ENCODE measurements around the gene HEXA.

Gene HEXA

GRCh38 chr15:72369964-72370363 is 5.8 kb downstream of the HEXA start:
- Histone ChIP-seq H3K9ac (ENCODE audit: low read length) (no peak overlapping the region), H3K27me3 (ENCODE audit: control insufficient read depth, insufficient read depth, low read length) (no peaks in the 10 kb centered on the region), H3K36me3 (ENCODE audit: control insufficient read depth, insufficient read depth, low read length) (no peaks in the 10 kb centered on the region), H3K9me3 (ENCODE audit: control insufficient read depth, low read length) (no peaks in the 10 kb centered on the region), H3K4me3 (ENCODE audit: low read length) (no peak overlapping the region), H3K4me1 (ENCODE audit: control insufficient read depth, insufficient read depth, low read length) (peaks cover 13% of the 10 kb centered on the region)

- no peaks in the 10 kb centered on the region for H3K9me3 ChIP-seq (ENCODE audit: control insufficient read depth, low read length)
- H3K36me3 ChIP-seq (ENCODE audit: control insufficient read depth, insufficient read depth, low read length), result no peaks in the 10 kb centered on the region
- no peak overlapping the region for H3K9ac ChIP-seq (ENCODE audit: low read length)
- no peak overlapping the region for H3K4me3 ChIP-seq (ENCODE audit: low read length)
- H3K27me3 ChIP-seq (ENCODE audit: control insufficient read depth, insufficient read depth, low read length), result no peaks in the 10 kb centered on the region
- peaks cover 8% of the 10 kb centered on the region for H3K4me1 ChIP-seq (ENCODE audit: control insufficient read depth, insufficient read depth, low read length)
Observed at GRCh38 chr15:72368899-72369298, 6.9 kb downstream of the HEXA start.

GRCh38 chr15:72368325-72368724 is 7.5 kb downstream of the HEXA start:
- no peak overlapping the region for H3K4me3 ChIP-seq (ENCODE audit: low read length)
- H3K4me1 ChIP-seq (ENCODE audit: control insufficient read depth, insufficient read depth, low read length), result peaks cover 8% of the 10 kb centered on the region
- no peaks in the 10 kb centered on the region for H3K9me3 ChIP-seq (ENCODE audit: control insufficient read depth, low read length)
- H3K36me3 ChIP-seq (ENCODE audit: control insufficient read depth, insufficient read depth, low read length), result no peaks in the 10 kb centered on the region
- H3K27me3 ChIP-seq (ENCODE audit: control insufficient read depth, insufficient read depth, low read length), result no peaks in the 10 kb centered on the region
- no peak overlapping the region for H3K9ac ChIP-seq (ENCODE audit: low read length)

GRCh38 chr15:72365844-72366243 is 10.0 kb downstream of the HEXA start:
- no peaks in the 10 kb centered on the region for H3K9me3 ChIP-seq (ENCODE audit: control insufficient read depth, low read length)
- H3K36me3 ChIP-seq (ENCODE audit: control insufficient read depth, insufficient read depth, low read length), result no peaks in the 10 kb centered on the region
- no peak overlapping the region for H3K9ac ChIP-seq (ENCODE audit: low read length)
- H3K4me3 ChIP-seq (ENCODE audit: low read length), result no peak overlapping the region
- no peaks in the 10 kb centered on the region for H3K27me3 ChIP-seq (ENCODE audit: control insufficient read depth, insufficient read depth, low read length)
- H3K4me1 ChIP-seq (ENCODE audit: control insufficient read depth, insufficient read depth, low read length), result peaks cover 8% of the 10 kb centered on the region

GRCh38 chr15:72361176-72361575 is 14.6 kb downstream of the HEXA start:
- Histone ChIP-seq H3K9ac (ENCODE audit: low read length) (no peak overlapping the region), H3K4me3 (ENCODE audit: low read length) (no peak overlapping the region), H3K27me3 (ENCODE audit: control insufficient read depth, insufficient read depth, low read length) (no peaks in the 10 kb centered on the region), H3K36me3 (ENCODE audit: control insufficient read depth, insufficient read depth, low read length) (no peaks in the 10 kb centered on the region), H3K4me1 (ENCODE audit: control insufficient read depth, insufficient read depth, low read length) (peaks cover 8% of the 10 kb centered on the region), H3K9me3 (ENCODE audit: control insufficient read depth, low read length) (no peaks in the 10 kb centered on the region)

DNA sequence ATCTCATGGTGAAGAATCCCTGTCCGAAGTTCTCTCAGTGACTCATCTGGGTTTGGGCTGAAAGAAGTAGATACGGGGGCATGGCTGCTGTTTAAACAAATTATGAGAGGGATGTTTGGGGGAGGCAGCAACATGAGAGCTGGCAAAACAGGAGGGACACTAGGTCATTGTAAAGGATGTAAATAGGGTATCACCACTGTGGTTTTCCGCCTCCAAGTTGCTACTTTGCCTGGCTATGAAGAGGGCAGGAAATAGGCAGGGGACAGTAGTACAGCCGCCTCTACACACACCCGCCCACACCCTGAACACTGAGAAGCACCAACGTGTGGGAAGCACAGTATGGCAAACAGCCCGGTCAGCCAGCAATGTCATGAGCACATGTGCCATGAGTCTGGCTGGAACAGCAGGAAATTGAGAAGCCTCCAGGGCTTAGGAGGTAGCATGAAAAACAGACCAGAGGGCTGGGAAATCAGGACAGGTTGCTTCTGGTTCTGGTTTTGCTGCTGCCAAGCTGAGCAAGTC is 17.1 kb downstream of the HEXA start:
- Histone ChIP-seq H3K36me3 (ENCODE audit: control insufficient read depth, insufficient read depth, low read length) (peaks cover 3% of the 10 kb centered on the region), H3K9me3 (ENCODE audit: control insufficient read depth, low read length) (no peaks in the 10 kb centered on the region), H3K4me3 (ENCODE audit: low read length) (no peak overlapping the region), H3K27me3 (ENCODE audit: control insufficient read depth, insufficient read depth, low read length) (no peaks in the 10 kb centered on the region), H3K4me1 (ENCODE audit: control insufficient read depth, insufficient read depth, low read length) (peaks cover 8% of the 10 kb centered on the region), H3K9ac (ENCODE audit: low read length) (no peak overlapping the region)

- Histone ChIP-seq H3K4me1 (ENCODE audit: control insufficient read depth, insufficient read depth, low read length) (peaks cover 8% of the 10 kb centered on the region), H3K4me3 (ENCODE audit: low read length) (no peak overlapping the region), H3K27me3 (ENCODE audit: control insufficient read depth, insufficient read depth, low read length) (no peaks in the 10 kb centered on the region), H3K9me3 (ENCODE audit: control insufficient read depth, low read length) (no peaks in the 10 kb centered on the region), H3K36me3 (ENCODE audit: control insufficient read depth, insufficient read depth, low read length) (peaks cover 3% of the 10 kb centered on the region), H3K9ac (ENCODE audit: low read length) (no peak overlapping the region)
Observed at GRCh38 chr15:72358121-72358520, 17.7 kb downstream of the HEXA start.

GRCh38 chr15:72354496-72354895 is 21.3 kb downstream of the HEXA start:
- Histone ChIP-seq H3K9ac (ENCODE audit: low read length) (no peak overlapping the region), H3K36me3 (ENCODE audit: control insufficient read depth, insufficient read depth, low read length) (peaks cover 3% of the 10 kb centered on the region), H3K4me3 (ENCODE audit: low read length) (no peak overlapping the region), H3K4me1 (ENCODE audit: control insufficient read depth, insufficient read depth, low read length) (peaks cover 8% of the 10 kb centered on the region), H3K9me3 (ENCODE audit: control insufficient read depth, low read length) (no peaks in the 10 kb centered on the region), H3K27me3 (ENCODE audit: control insufficient read depth, insufficient read depth, low read length) (no peaks in the 10 kb centered on the region)

DNA sequence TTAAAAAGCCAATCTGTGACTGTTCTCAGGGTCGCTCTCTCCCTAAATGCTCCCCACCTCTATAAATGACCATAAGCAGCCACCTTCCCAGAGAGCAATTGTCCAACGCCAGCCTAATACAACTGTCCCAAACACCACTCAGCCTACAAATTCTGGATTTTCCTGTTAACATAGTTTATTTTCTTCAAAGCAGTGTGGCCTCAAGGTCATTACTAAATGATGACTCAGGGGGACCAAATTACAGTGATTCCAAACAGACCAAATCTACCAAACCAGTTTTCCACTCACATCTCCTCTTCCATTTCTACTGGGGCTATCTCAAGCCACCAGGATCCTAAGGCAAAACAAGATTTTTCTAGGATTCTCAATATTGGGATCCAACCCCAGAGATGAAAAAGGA is 22.5 kb downstream of the HEXA start:
- no peaks in the 10 kb centered on the region for H3K27me3 ChIP-seq (ENCODE audit: control insufficient read depth, insufficient read depth, low read length)
- H3K36me3 ChIP-seq (ENCODE audit: control insufficient read depth, insufficient read depth, low read length), result peaks cover 3% of the 10 kb centered on the region
- no peaks in the 10 kb centered on the region for H3K9me3 ChIP-seq (ENCODE audit: control insufficient read depth, low read length)
- no peaks in the 10 kb centered on the region for H3K4me1 ChIP-seq (ENCODE audit: control insufficient read depth, insufficient read depth, low read length)
- no peak overlapping the region for H3K4me3 ChIP-seq (ENCODE audit: low read length)
- H3K9ac ChIP-seq (ENCODE audit: low read length), result no peak overlapping the region

DNA sequence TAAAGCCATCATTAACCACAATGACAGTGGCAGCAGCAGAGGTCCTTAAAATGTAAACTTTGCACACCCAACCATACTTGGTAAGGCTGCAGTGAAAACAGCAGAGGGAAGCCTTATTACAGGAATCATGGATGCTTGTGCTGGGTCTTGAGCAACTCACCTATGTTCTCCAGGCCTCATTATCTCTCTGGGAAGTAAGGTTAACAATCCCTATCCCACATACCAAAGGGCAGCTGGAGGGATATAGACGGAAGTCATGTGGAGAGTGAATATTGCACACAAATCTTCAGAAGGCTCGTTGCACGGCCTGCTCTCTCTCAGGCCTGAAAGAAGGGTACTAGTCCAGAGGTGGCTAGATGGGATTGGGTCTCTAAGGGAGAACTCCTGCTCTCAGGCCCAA is 30.0 kb downstream of the HEXA start:
- no peaks in the 10 kb centered on the region for H3K9me3 ChIP-seq (ENCODE audit: control insufficient read depth, low read length)
- no peaks in the 10 kb centered on the region for H3K4me1 ChIP-seq (ENCODE audit: control insufficient read depth, insufficient read depth, low read length)
- H3K9ac ChIP-seq (ENCODE audit: low read length), result no peak overlapping the region
- no peaks in the 10 kb centered on the region for H3K27me3 ChIP-seq (ENCODE audit: control insufficient read depth, insufficient read depth, low read length)
- H3K36me3 ChIP-seq (ENCODE audit: control insufficient read depth, insufficient read depth, low read length), result peaks cover 3% of the 10 kb centered on the region
- H3K4me3 ChIP-seq (ENCODE audit: low read length), result no peak overlapping the region

GRCh38 chr15:72345280-72345679 is 30.5 kb downstream of the HEXA start:
- peaks cover 3% of the 10 kb centered on the region for H3K36me3 ChIP-seq (ENCODE audit: control insufficient read depth, insufficient read depth, low read length)
- no peaks in the 10 kb centered on the region for H3K4me1 ChIP-seq (ENCODE audit: control insufficient read depth, insufficient read depth, low read length)
- no peaks in the 10 kb centered on the region for H3K9me3 ChIP-seq (ENCODE audit: control insufficient read depth, low read length)
- no peak overlapping the region for H3K4me3 ChIP-seq (ENCODE audit: low read length)
- no peaks in the 10 kb centered on the region for H3K27me3 ChIP-seq (ENCODE audit: control insufficient read depth, insufficient read depth, low read length)
- H3K9ac ChIP-seq (ENCODE audit: low read length), result no peak overlapping the region

GRCh38 chr15:72344602-72345001 is 31.2 kb downstream of the HEXA start:
- Histone ChIP-seq H3K4me3 (ENCODE audit: low read length) (no peak overlapping the region), H3K36me3 (ENCODE audit: control insufficient read depth, insufficient read depth, low read length) (peaks cover 3% of the 10 kb centered on the region), H3K4me1 (ENCODE audit: control insufficient read depth, insufficient read depth, low read length) (no peaks in the 10 kb centered on the region), H3K9me3 (ENCODE audit: control insufficient read depth, low read length) (no peaks in the 10 kb centered on the region), H3K27me3 (ENCODE audit: control insufficient read depth, insufficient read depth, low read length) (no peaks in the 10 kb centered on the region), H3K9ac (ENCODE audit: low read length) (no peak overlapping the region)

GRCh38 chr15:72342385-72342784 is 33.4 kb downstream of the HEXA start:
- peaks cover under 1% of the 10 kb centered on the region for H3K36me3 ChIP-seq (ENCODE audit: control insufficient read depth, insufficient read depth, low read length)

More at GRCh38 chr15:72342385-72342784, 33.4 kb downstream of the HEXA start:
- H3K9me3 ChIP-seq (ENCODE audit: control insufficient read depth, low read length), result no peaks in the 10 kb centered on the region
- peaks cover 3% of the 10 kb centered on the region for H3K4me1 ChIP-seq (ENCODE audit: control insufficient read depth, insufficient read depth, low read length)
- no peaks in the 10 kb centered on the region for H3K27me3 ChIP-seq (ENCODE audit: control insufficient read depth, insufficient read depth, low read length)
- no peak overlapping the region for H3K4me3 ChIP-seq (ENCODE audit: low read length)
- no peak overlapping the region for H3K9ac ChIP-seq (ENCODE audit: low read length)
